Measurements from ENCODE around the gene PLSCR2. TPM values are rescaled to one million over a fixed set of nuclear protein-coding genes. Genes with fewer than 3 reads are reported as not detected.
"Not testable (repeated sequence)": the region's sequence is repeated elsewhere in the genome, so short reads cannot be mapped to it uniquely, and the experiment has no call there.

Gene PLSCR2
- polyA plus RNA-seq, 1 experiment = not detected

DNA sequence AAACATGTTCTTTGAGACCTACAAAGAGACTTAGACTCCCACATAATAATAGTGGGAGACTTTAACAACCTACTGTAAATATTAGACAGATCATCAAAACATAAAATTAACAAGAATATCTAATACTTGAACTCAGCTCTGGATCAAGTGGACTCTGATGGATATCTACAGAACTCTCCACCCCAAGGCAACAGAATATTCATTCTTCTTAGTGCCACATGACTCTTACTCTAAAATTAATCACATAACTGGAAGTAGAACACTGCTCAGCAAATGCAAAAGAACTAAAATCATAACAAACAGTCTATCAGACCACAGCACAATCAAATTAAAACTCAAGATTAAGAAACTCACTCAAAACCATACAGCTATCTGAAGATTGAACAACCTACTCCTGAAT lies 15.9 kb upstream of the PLSCR2 start:
- no peak overlapping the region for H3K4me3 ChIP-seq (ENCODE audit: low read depth, low read length)
- DNase-seq (ENCODE audit: low read depth, low spot score) = no peak
- H3K27me3 ChIP-seq (ENCODE audit: control insufficient read depth, insufficient read depth, low read length) = no peaks in the 10 kb centered on the region
- no peak overlapping the region for H3K27ac ChIP-seq (ENCODE audit: low read depth, low read length)
- ChIA-PET CTCF (no interaction called here), POLR2A (no interaction called here)
- no peaks in the 10 kb centered on the region for H3K9me3 ChIP-seq (ENCODE audit: control insufficient read depth, insufficient read depth, low read length)
- TF ChIP-seq, protein P1, sequence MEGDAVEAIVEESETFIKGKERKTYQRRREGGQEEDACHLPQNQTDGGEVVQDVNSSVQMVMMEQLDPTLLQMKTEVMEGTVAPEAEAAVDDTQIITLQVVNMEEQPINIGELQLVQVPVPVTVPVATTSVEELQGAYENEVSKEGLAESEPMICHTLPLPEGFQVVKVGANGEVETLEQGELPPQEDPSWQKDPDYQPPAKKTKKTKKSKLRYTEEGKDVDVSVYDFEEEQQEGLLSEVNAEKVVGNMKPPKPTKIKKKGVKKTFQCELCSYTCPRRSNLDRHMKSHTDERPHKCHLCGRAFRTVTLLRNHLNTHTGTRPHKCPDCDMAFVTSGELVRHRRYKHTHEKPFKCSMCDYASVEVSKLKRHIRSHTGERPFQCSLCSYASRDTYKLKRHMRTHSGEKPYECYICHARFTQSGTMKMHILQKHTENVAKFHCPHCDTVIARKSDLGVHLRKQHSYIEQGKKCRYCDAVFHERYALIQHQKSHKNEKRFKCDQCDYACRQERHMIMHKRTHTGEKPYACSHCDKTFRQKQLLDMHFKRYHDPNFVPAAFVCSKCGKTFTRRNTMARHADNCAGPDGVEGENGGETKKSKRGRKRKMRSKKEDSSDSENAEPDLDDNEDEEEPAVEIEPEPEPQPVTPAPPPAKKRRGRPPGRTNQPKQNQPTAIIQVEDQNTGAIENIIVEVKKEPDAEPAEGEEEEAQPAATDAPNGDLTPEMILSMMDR (IDR thresholded peaks at IDR 0.05; ENCODE audit: low read depth, low read length) = no peak

DNA sequence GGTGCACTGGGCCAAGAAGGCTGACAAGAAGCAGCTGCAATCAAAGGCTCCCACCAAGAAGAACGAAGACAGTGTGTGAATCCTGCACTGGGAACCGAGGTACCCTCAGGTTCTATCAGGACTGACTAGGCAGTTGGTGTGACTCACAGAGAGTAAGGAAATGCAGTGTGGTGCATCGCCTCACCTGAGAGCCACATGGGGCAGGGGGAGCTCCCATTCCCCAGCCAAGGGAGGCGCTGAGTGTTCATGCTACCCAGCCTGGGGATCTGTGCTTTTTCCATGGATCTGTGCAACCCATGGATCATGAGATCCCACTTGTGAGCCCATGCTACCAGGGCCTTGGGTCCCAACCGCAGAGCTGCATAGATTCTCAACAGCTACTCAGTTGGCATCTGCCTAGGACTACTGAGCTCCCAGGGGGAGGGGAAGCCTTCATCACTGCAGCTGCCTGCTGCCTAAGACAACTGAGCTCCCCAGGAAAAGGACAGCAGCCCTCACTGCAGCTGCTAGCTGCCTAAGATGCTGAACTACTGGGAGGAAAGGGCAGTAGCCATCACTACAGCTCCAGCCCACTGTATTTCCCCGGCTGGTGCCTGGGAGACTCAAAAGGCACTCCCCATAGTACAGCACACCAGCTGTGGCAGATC lies 6.9 kb upstream of the PLSCR2 start:
- TF ChIP-seq, protein P1 (IDR thresholded peaks at IDR 0.05; ENCODE audit: low read depth, low read length) = no peak
- H3K9me3 ChIP-seq (ENCODE audit: control insufficient read depth, insufficient read depth, low read length) = no peaks in the 10 kb centered on the region
- POLR2A ChIA-PET = no interaction called here
- CTCF ChIA-PET = no interaction called here
- H3K27ac ChIP-seq (ENCODE audit: low read depth, low read length) = no peak overlapping the region
- peaks cover 3% of the 10 kb centered on the region for H3K27me3 ChIP-seq (ENCODE audit: control insufficient read depth, insufficient read depth, low read length)
- DNase-seq (ENCODE audit: low read depth, low spot score) = no peak
- H3K4me3 ChIP-seq (ENCODE audit: low read depth, low read length) = no peak overlapping the region

DNA sequence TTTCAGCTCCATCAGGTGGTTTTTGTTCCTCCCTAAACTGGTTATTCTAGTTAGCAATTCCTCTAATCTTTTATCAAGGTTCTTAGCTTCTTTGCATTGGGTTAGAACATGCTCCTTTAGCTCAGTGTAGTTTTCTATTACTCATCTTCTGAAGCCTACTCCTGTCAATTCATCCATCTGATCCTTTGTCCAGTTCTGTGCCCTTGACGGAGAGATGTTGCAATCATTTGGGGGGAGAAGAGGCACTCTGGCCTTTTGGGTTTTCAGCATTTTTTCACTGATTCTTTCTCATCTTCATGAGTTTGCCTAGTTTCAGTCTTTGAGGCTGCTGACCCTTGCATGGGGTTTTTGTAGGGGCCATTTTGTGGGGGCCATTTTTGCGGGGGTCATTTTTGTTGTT lies 5.6 kb upstream of the PLSCR2 start:
- DNase-seq (ENCODE audit: low read depth, low spot score); H3K27ac ChIP-seq (ENCODE audit: low read depth, low read length); H3K4me3 ChIP-seq (ENCODE audit: low read depth, low read length); H3K9me3 ChIP-seq (ENCODE audit: control insufficient read depth, insufficient read depth, low read length); H3K27me3 ChIP-seq (ENCODE audit: control insufficient read depth, insufficient read depth, low read length); POLR2A ChIA-PET; CTCF ChIA-PET: not testable (repeated sequence)

DNA sequence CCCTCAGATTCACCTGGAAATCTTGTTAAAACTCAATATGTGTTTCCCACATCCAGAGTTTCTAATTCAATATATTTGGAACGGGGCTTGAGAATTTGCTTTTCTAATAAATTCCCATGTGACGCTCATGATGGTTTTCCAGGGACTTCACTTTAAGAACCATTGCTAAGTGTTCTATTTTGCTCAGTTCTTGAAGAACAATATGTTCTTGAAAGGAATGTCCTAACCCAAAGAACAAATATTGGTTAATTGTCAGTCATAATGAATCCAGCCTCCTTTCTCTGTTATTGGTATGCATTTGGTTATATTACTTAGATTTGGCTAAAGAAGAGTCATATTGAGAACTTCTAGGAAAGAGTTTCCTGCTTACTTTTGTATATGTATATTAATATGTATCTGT lies 4.4 kb upstream of the PLSCR2 start:
- no peak for DNase-seq (ENCODE audit: low read depth, low spot score)
- no peak overlapping the region for H3K27ac ChIP-seq (ENCODE audit: low read depth, low read length)
- TF ChIP-seq, protein P1 (IDR thresholded peaks at IDR 0.05; ENCODE audit: low read depth, low read length) = no peak
- ChIA-PET CTCF (no interaction called here), POLR2A (no interaction called here)
- H3K4me3 ChIP-seq (ENCODE audit: low read depth, low read length) = no peak overlapping the region
- H3K27me3 ChIP-seq (ENCODE audit: control insufficient read depth, insufficient read depth, low read length) = peaks cover 3% of the 10 kb centered on the region
- peaks cover 6% of the 10 kb centered on the region; the same call in 1 of the 2 replicates for H3K9me3 ChIP-seq (ENCODE audit: control insufficient read depth, insufficient read depth, low read length)

DNA sequence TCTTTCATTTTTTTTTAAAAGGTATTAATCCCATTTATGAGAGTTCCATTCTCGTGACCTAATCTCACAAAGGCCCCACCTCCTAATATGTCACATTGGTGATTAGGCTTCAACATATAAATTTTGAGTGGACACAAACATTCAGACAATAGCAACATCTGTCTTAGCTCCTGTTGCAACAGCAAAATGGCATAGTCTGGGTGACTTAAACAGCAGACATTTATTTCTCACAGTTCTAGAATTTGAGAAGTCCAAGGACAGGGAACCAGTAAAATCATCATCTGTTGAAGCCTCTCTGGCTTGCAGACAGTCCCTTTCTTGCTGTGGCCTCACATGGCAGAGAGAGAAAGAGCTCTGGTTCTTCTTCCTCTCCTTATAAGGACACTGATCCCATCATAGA lies 3.2 kb upstream of the PLSCR2 start:
- H3K4me3 ChIP-seq (ENCODE audit: low read depth, low read length) = no peak overlapping the region
- H3K27ac ChIP-seq (ENCODE audit: low read depth, low read length) = no peak overlapping the region
- no peak for DNase-seq (ENCODE audit: low read depth, low spot score)
- ChIA-PET POLR2A (no interaction called here), CTCF (no interaction called here)
- TF ChIP-seq, protein P1 (IDR thresholded peaks at IDR 0.05; ENCODE audit: low read depth, low read length) = no peak
- H3K9me3 ChIP-seq (ENCODE audit: control insufficient read depth, insufficient read depth, low read length) = peaks cover 6% of the 10 kb centered on the region; the same call in 1 of the 2 replicates
- H3K27me3 ChIP-seq (ENCODE audit: control insufficient read depth, insufficient read depth, low read length) = peaks cover 3% of the 10 kb centered on the region
